ENCODE data around the gene STYXL1. TPM values are rescaled to one million over a fixed set of nuclear protein-coding genes. Genes with fewer than 3 reads are reported as not detected.

STYXL1 gene
- total and polyA plus RNA-seq, 4 donors = 16.4 to 27.5 (median 17.1) TPM

- TF ChIP-seq ZBTB33 (IDR thresholded peaks at IDR 0.05) (no peak), SP1 (IDR thresholded peaks at IDR 0.05) (no peak), RAD21 (IDR thresholded peaks at IDR 0.05) (no peak)
Observed at GRCh38 chr7:76000566-76000965, 47.2 kb downstream of the STYXL1 start (continued).

GRCh38 chr7:75998038-75998437 is 49.8 kb downstream of the STYXL1 start:
- H3K27ac ChIP-seq (ENCODE audit: low read depth in 1 of 2, low read length in 2 of 2) = no peak overlapping the region
- no peak for TF ChIP-seq JUND (IDR thresholded peaks at IDR 0.05)
- TF ChIP-seq ZBTB33 (IDR thresholded peaks at IDR 0.05) = no peak
- no peak for TF ChIP-seq YY1 (IDR thresholded peaks at IDR 0.05)
- no peak for TF ChIP-seq FOXA1 (IDR thresholded peaks at IDR 0.05)
- TF ChIP-seq EGR1 (IDR thresholded peaks at IDR 0.05; ENCODE audit: low read depth in 2 of 2) = no peak
- TF ChIP-seq TAF1 (conservative IDR thresholded peaks at IDR 0.05) = no peak
- no peak for TF ChIP-seq FOXA2 (IDR thresholded peaks at IDR 0.05)
- TF ChIP-seq HNF4G (IDR thresholded peaks at IDR 0.05) = no peak
- TF ChIP-seq GABPA (IDR thresholded peaks at IDR 0.05 in 1 of 2, conservative IDR thresholded peaks at IDR 0.05 in 1 of 2) = no peak
- TF ChIP-seq NR2F2 (IDR thresholded peaks at IDR 0.05) = no peak
- 96% methylated on average over 1 of the region's 1 CpG for WGBS
- H3K4me1 ChIP-seq (ENCODE audit: control insufficient read depth in 4 of 4, insufficient read depth in 4 of 4, low read length in 3 of 4) = peaks cover 6 to 25% (median 14%) of the 10 kb centered on the region in 4 donors
- H3K4me3 ChIP-seq (ENCODE audit: low read depth in 1 of 3, low read length in 3 of 3) = no peak overlapping the region
- H3K9me3 ChIP-seq (ENCODE audit: control insufficient read depth in 4 of 4, low read length in 3 of 4) = no peaks in the 10 kb centered on the region
- peaks cover 0 to 15% (median 8%) of the 10 kb centered on the region in 4 donors for H3K36me3 ChIP-seq (ENCODE audit: control insufficient read depth in 4 of 4, insufficient read depth in 3 of 4, low read depth in 1 of 4, low read length in 3 of 4)
- H3K9ac ChIP-seq (ENCODE audit: low read depth in 1 of 2, low read length in 2 of 2) = no peak overlapping the region
- no peak for DNase-seq (ENCODE audit: low spot score)
- no peaks in the 10 kb centered on the region for H3K27me3 ChIP-seq (ENCODE audit: control insufficient read depth in 4 of 4, insufficient read depth in 4 of 4, low read length in 3 of 4)

- H3K4me1 ChIP-seq (ENCODE audit: control insufficient read depth in 4 of 4, insufficient read depth in 4 of 4, low read length in 3 of 4) = peaks cover 6 to 30% (median 17%) of the 10 kb centered on the region in 4 donors
- no peak for DNase-seq (ENCODE audit: low spot score)
- no peak overlapping the region for H3K27ac ChIP-seq (ENCODE audit: low read depth in 1 of 2, low read length in 2 of 2)
- no peak for TF ChIP-seq RAD21 (IDR thresholded peaks at IDR 0.05)
- no peak for TF ChIP-seq FOXA2 (IDR thresholded peaks at IDR 0.05)
- no peak for TF ChIP-seq EGR1 (IDR thresholded peaks at IDR 0.05; ENCODE audit: low read depth in 2 of 2)
- no peak for TF ChIP-seq MAX (IDR thresholded peaks at IDR 0.05)
- no peak for TF ChIP-seq NR2F2 (IDR thresholded peaks at IDR 0.05)
- no peak for TF ChIP-seq YY1 (IDR thresholded peaks at IDR 0.05)
- TF ChIP-seq REST (IDR thresholded peaks at IDR 0.05) = no peak
- TF ChIP-seq FOXA1 (IDR thresholded peaks at IDR 0.05) = no peak
- no peak for TF ChIP-seq HNF4A (conservative IDR thresholded peaks at IDR 0.05)
- TF ChIP-seq GABPA (IDR thresholded peaks at IDR 0.05 in 1 of 2, conservative IDR thresholded peaks at IDR 0.05 in 1 of 2) = no peak
- no peak for TF ChIP-seq HNF4G (IDR thresholded peaks at IDR 0.05)
- TF ChIP-seq JUND (IDR thresholded peaks at IDR 0.05) = no peak
- peaks cover 0 to 9% (median 4%) of the 10 kb centered on the region in 4 donors for H3K36me3 ChIP-seq (ENCODE audit: control insufficient read depth in 4 of 4, insufficient read depth in 3 of 4, low read depth in 1 of 4, low read length in 3 of 4)
- no peaks in the 10 kb centered on the region for H3K9me3 ChIP-seq (ENCODE audit: control insufficient read depth in 4 of 4, low read length in 3 of 4)
- no peaks in the 10 kb centered on the region for H3K27me3 ChIP-seq (ENCODE audit: control insufficient read depth in 4 of 4, insufficient read depth in 4 of 4, low read length in 3 of 4)
- H3K9ac ChIP-seq (ENCODE audit: low read depth in 1 of 2, low read length in 2 of 2) = no peak overlapping the region
- WGBS = 80% methylated on average over 4 of the region's 4 CpGs
- no peak overlapping the region for H3K4me3 ChIP-seq (ENCODE audit: low read depth in 1 of 3, low read length in 3 of 3)
Observed at GRCh38 chr7:75996476-75996875, 51.3 kb downstream of the STYXL1 start.

All from liver (tissue), 9 donors.